Skeletal muscle satellite cell (primary cell): Measurements from ENCODE around the gene SSBP3.

Experiments used
- H3K27me3 ChIP-seq: 2 replicates; pipeline ENCODE4 v1.7.0; 2013; ENCODE audit warnings: low read length; ENCODE audit not compliant: control insufficient read depth, insufficient read depth
- H3K36me3 ChIP-seq: 2 replicates; pipeline ENCODE4 v1.7.0; 2013; ENCODE audit warnings: mild to moderate bottlenecking, control low read depth, low read length; ENCODE audit not compliant: insufficient read depth
- H3K4me1 ChIP-seq: 2 replicates; pipeline ENCODE4 v1.7.0; 2013; ENCODE audit warnings: low read length; ENCODE audit not compliant: control insufficient read depth, insufficient read depth
- H3K4me2 ChIP-seq: 2 replicates; pipeline ENCODE4 v1.7.0; 2013; ENCODE audit warnings: mild to moderate bottlenecking, low read length
- H3K4me3 ChIP-seq: 2 replicates; pipeline ENCODE4 v1.7.0; 2013; ENCODE audit warnings: low read length
- H3K9ac ChIP-seq: 2 replicates; pipeline ENCODE4 v1.7.0; 2013; ENCODE audit warnings: mild to moderate bottlenecking, low read depth, low read length, moderate library complexity
- H3K9me3 ChIP-seq: replicated peaks from 2 replicates; pipeline ENCODE4 v1.7.0; 2013; ENCODE audit warnings: mild to moderate bottlenecking, control low read depth, low read length

The SSBP3 gene

GRCh38 chr1:54307305-54307704, 98.9 kb downstream of the SSBP3 start:
- Histone ChIP-seq H3K4me3 (no peak overlapping the region), H3K4me1 (peaks cover 7% of the 10 kb centered on the region), H3K27me3 (no peaks in the 10 kb centered on the region), H3K36me3 (no peaks in the 10 kb centered on the region), H3K4me2 (no peak overlapping the region), H3K9me3 (no peaks in the 10 kb centered on the region), H3K9ac (no peak overlapping the region)

GRCh38 chr1:54305906-54306514, 100.2 kb downstream of the SSBP3 start:
- Histone ChIP-seq H3K4me3 (no peak overlapping the region), H3K4me1 (no peaks in the 10 kb centered on the region), H3K9ac (no peak overlapping the region), H3K4me2 (no peak overlapping the region), H3K36me3 (no peaks in the 10 kb centered on the region), H3K9me3 (no peaks in the 10 kb centered on the region), H3K27me3 (no peaks in the 10 kb centered on the region)

GRCh38 chr1:54304518-54304917, 101.7 kb downstream of the SSBP3 start:
- H3K4me3 ChIP-seq: no peak overlapping the region
- H3K36me3 ChIP-seq: no peaks in the 10 kb centered on the region
- H3K9me3 ChIP-seq: no peaks in the 10 kb centered on the region
- no peak overlapping the region for H3K9ac ChIP-seq
- no peaks in the 10 kb centered on the region for H3K27me3 ChIP-seq
- H3K4me2 ChIP-seq: no peak overlapping the region
- H3K4me1 ChIP-seq: no peaks in the 10 kb centered on the region

GRCh38 chr1:54302951-54303843, 103.0 kb downstream of the SSBP3 start:
- Histone ChIP-seq H3K27me3 (no peaks in the 10 kb centered on the region), H3K36me3 (no peaks in the 10 kb centered on the region), H3K9me3 (no peaks in the 10 kb centered on the region), H3K9ac (no peak overlapping the region), H3K4me2 (no peak overlapping the region), H3K4me1 (no peaks in the 10 kb centered on the region), H3K4me3 (no peak overlapping the region)

GRCh38 chr1:54302549-54302948, 103.6 kb downstream of the SSBP3 start:
- no peak overlapping the region for H3K9ac ChIP-seq
- no peaks in the 10 kb centered on the region for H3K27me3 ChIP-seq
- H3K4me3 ChIP-seq: no peak overlapping the region
- no peak overlapping the region for H3K4me2 ChIP-seq
- no peaks in the 10 kb centered on the region for H3K9me3 ChIP-seq
- H3K4me1 ChIP-seq: no peaks in the 10 kb centered on the region
- no peaks in the 10 kb centered on the region for H3K36me3 ChIP-seq

- Histone ChIP-seq H3K9ac (no peak overlapping the region), H3K4me3 (no peak overlapping the region), H3K36me3 (no peaks in the 10 kb centered on the region), H3K4me2 (no peak overlapping the region), H3K9me3 (no peaks in the 10 kb centered on the region), H3K27me3 (no peaks in the 10 kb centered on the region), H3K4me1 (no peaks in the 10 kb centered on the region)
Measured at GRCh38 chr1:54301497-54301896, 104.7 kb downstream of the SSBP3 start.

- Histone ChIP-seq H3K4me1 (no peaks in the 10 kb centered on the region), H3K4me2 (no peak overlapping the region), H3K27me3 (no peaks in the 10 kb centered on the region), H3K36me3 (no peaks in the 10 kb centered on the region), H3K9me3 (no peaks in the 10 kb centered on the region), H3K9ac (no peak overlapping the region), H3K4me3 (no peak overlapping the region)
Measured at GRCh38 chr1:54300401-54300800, 105.8 kb downstream of the SSBP3 start.

GRCh38 chr1:54299037-54299436, 107.2 kb downstream of the SSBP3 start:
- Histone ChIP-seq H3K9me3 (no peaks in the 10 kb centered on the region), H3K4me3 (no peak overlapping the region), H3K4me2 (no peak overlapping the region), H3K9ac (no peak overlapping the region), H3K27me3 (no peaks in the 10 kb centered on the region), H3K36me3 (no peaks in the 10 kb centered on the region), H3K4me1 (peaks cover 3% of the 10 kb centered on the region)

- Histone ChIP-seq H3K27me3 (no peaks in the 10 kb centered on the region), H3K9ac (no peak overlapping the region), H3K36me3 (no peaks in the 10 kb centered on the region), H3K4me3 (no peak overlapping the region), H3K4me1 (peaks cover 3% of the 10 kb centered on the region), H3K4me2 (no peak overlapping the region), H3K9me3 (no peaks in the 10 kb centered on the region)
Measured at GRCh38 chr1:54298284-54299033, 107.7 kb downstream of the SSBP3 start.

- H3K27me3 ChIP-seq: no peaks in the 10 kb centered on the region
- H3K4me1 ChIP-seq: peaks cover 3% of the 10 kb centered on the region
- H3K4me2 ChIP-seq: no peak overlapping the region
- no peak overlapping the region for H3K4me3 ChIP-seq
- no peak overlapping the region for H3K9ac ChIP-seq
- no peaks in the 10 kb centered on the region for H3K36me3 ChIP-seq
- H3K9me3 ChIP-seq: no peaks in the 10 kb centered on the region
Measured at GRCh38 chr1:54297596-54298283, 108.5 kb downstream of the SSBP3 start.

GRCh38 chr1:54296666-54297065, 109.5 kb downstream of the SSBP3 start:
- H3K4me1 ChIP-seq: peaks cover 3% of the 10 kb centered on the region

More at GRCh38 chr1:54296666-54297065, 109.5 kb downstream of the SSBP3 start:
- Histone ChIP-seq H3K9ac (no peak overlapping the region), H3K4me3 (no peak overlapping the region), H3K4me2 (no peak overlapping the region), H3K9me3 (no peaks in the 10 kb centered on the region), H3K36me3 (no peaks in the 10 kb centered on the region), H3K27me3 (no peaks in the 10 kb centered on the region)
